ENCODE results near the gene SORL1.

The SORL1 gene

GRCh38 chr11:121610706-121611105, 158.6 kb downstream of the SORL1 start:
- TF ChIP-seq CREB1 (IDR thresholded peaks at IDR 0.05; ENCODE audit: low read depth) = no peak
- no peak for TF ChIP-seq TAF1 (IDR thresholded peaks at IDR 0.05; ENCODE audit: low read depth)
- TF ChIP-seq ZBTB7A (IDR thresholded peaks at IDR 0.05; ENCODE audit: low read depth) = no peak

GRCh38 chr11:121611242-121611641, 159.1 kb downstream of the SORL1 start:
- TF ChIP-seq ZBTB7A (IDR thresholded peaks at IDR 0.05; ENCODE audit: low read depth) (no peak), MAX (IDR thresholded peaks at IDR 0.05) (no peak), CEBPB (IDR thresholded peaks at IDR 0.05) (no peak), EP300 (IDR thresholded peaks at IDR 0.05; ENCODE audit: borderline replicate concordance) (no peak), TCF12 (IDR thresholded peaks at IDR 0.05; ENCODE audit: low read depth) (no peak), TAF1 (IDR thresholded peaks at IDR 0.05; ENCODE audit: low read depth) (no peak), NFIC (IDR thresholded peaks at IDR 0.05) (no peak), TEAD4 (IDR thresholded peaks at IDR 0.05) (no peak)

- TF ChIP-seq CEBPB (IDR thresholded peaks at IDR 0.05) (no peak), RAD21 (IDR thresholded peaks at IDR 0.05; ENCODE audit: low read depth) (no peak), TCF12 (IDR thresholded peaks at IDR 0.05; ENCODE audit: low read depth) (no peak), EP300 (IDR thresholded peaks at IDR 0.05; ENCODE audit: borderline replicate concordance) (no peak), NFIC (IDR thresholded peaks at IDR 0.05) (no peak), FOXM1 (IDR thresholded peaks at IDR 0.05; ENCODE audit: borderline replicate concordance, low read depth) (no peak), TAF1 (IDR thresholded peaks at IDR 0.05; ENCODE audit: low read depth) (no peak), CREB1 (IDR thresholded peaks at IDR 0.05; ENCODE audit: low read depth) (no peak), USF1 (IDR thresholded peaks at IDR 0.05) (no peak), EGR1 (IDR thresholded peaks at IDR 0.05) (no peak), TEAD4 (IDR thresholded peaks at IDR 0.05) (no peak), YY1 (IDR thresholded peaks at IDR 0.05; ENCODE audit: low read depth) (no peak)
These were observed 161.6 kb downstream of the SORL1 start for GRCh38 chr11:121613724-121614123.

- TF ChIP-seq TEAD4 (IDR thresholded peaks at IDR 0.05) (peak; percentile 84), CREB1 (IDR thresholded peaks at IDR 0.05; ENCODE audit: low read depth) (no peak), TCF12 (IDR thresholded peaks at IDR 0.05; ENCODE audit: low read depth) (0 out of 2 replicates have a peak, but pooled peaks have one; percentile 33)
These were observed 162.6 kb downstream of the SORL1 start for GRCh38 chr11:121614636-121615240.

GRCh38 chr11:121615501-121615900, 163.4 kb downstream of the SORL1 start:
- no peak for TF ChIP-seq ZBTB7A (IDR thresholded peaks at IDR 0.05; ENCODE audit: low read depth)
- no peak for TF ChIP-seq EP300 (IDR thresholded peaks at IDR 0.05; ENCODE audit: borderline replicate concordance)
- TF ChIP-seq TEAD4 (IDR thresholded peaks at IDR 0.05) = no peak
- no peak for TF ChIP-seq USF1 (IDR thresholded peaks at IDR 0.05)
- no peak for TF ChIP-seq NFIC (IDR thresholded peaks at IDR 0.05)
- TF ChIP-seq MAX (IDR thresholded peaks at IDR 0.05) = no peak
- TF ChIP-seq CREB1 (IDR thresholded peaks at IDR 0.05; ENCODE audit: low read depth) = no peak
- no peak for TF ChIP-seq YY1 (IDR thresholded peaks at IDR 0.05; ENCODE audit: low read depth)

- TF ChIP-seq TEAD4 (IDR thresholded peaks at IDR 0.05) = no peak
- TF ChIP-seq MAX (IDR thresholded peaks at IDR 0.05) = no peak
- TF ChIP-seq TCF12 (IDR thresholded peaks at IDR 0.05; ENCODE audit: low read depth) = no peak
These were observed 166.4 kb downstream of the SORL1 start for GRCh38 chr11:121618516-121618915.

- no peak for TF ChIP-seq NFIC (IDR thresholded peaks at IDR 0.05)
- no peak for TF ChIP-seq EP300 (IDR thresholded peaks at IDR 0.05; ENCODE audit: borderline replicate concordance)
- no peak for TF ChIP-seq YY1 (IDR thresholded peaks at IDR 0.05; ENCODE audit: low read depth)
- TF ChIP-seq REST (IDR thresholded peaks at IDR 0.05; ENCODE audit: low read depth) = no peak
- no peak for TF ChIP-seq EGR1 (IDR thresholded peaks at IDR 0.05)
- TF ChIP-seq TCF12 (IDR thresholded peaks at IDR 0.05; ENCODE audit: low read depth) = no peak
- TF ChIP-seq RAD21 (IDR thresholded peaks at IDR 0.05; ENCODE audit: low read depth) = no peak
- TF ChIP-seq CEBPB (IDR thresholded peaks at IDR 0.05) = no peak
- TF ChIP-seq USF1 (IDR thresholded peaks at IDR 0.05) = no peak
- no peak for TF ChIP-seq TAF1 (IDR thresholded peaks at IDR 0.05; ENCODE audit: low read depth)
- TF ChIP-seq CREB1 (IDR thresholded peaks at IDR 0.05; ENCODE audit: low read depth) = no peak
- no peak for TF ChIP-seq MAX (IDR thresholded peaks at IDR 0.05)
- TF ChIP-seq FOXM1 (IDR thresholded peaks at IDR 0.05; ENCODE audit: borderline replicate concordance, low read depth) = no peak
- TF ChIP-seq ZBTB7A (IDR thresholded peaks at IDR 0.05; ENCODE audit: low read depth) = no peak
- TF ChIP-seq TEAD4 (IDR thresholded peaks at IDR 0.05) = no peak
These were observed 173.8 kb downstream of the SORL1 start for GRCh38 chr11:121625777-121626506.
